ENCODE results near the gene RPL13A.

RPL13A gene

DNA sequence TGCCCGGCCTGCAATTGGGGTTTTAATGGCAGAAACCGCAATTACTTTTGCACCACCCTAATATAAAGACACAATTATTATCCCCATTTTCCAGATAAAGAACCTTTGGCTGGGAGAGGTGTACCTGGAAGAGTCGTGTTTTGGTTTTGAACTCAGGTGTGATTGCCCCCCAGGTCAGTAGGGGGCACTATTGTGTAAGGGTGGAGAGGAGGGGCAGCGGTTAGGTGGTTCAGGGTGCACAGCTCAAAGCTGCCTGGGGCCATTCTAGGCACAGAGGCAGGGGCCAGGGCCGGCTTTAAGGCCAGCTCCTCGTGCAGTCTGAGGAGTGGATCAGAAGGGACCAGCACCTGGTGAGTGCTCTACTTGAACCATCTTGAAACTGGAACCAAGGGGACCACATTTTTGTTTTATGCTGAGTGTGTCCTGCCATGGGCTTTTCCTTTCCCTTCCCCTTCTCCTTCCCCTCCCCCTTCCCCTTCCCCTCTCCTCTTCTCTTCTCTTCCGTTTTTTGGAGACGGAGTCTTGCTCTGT lies 19.2 kb downstream of the RPL13A start:
- DNase-seq (ENCODE audit: low spot score): peak; percentile 82

- DNase-seq (ENCODE audit: low spot score): no peak
These were observed 20.5 kb downstream of the RPL13A start for GRCh38 chr19:49507803-49508494.

GRCh38 chr19:49512970-49513745 lies 25.8 kb downstream of the RPL13A start:
- DNase-seq (ENCODE audit: low spot score): no peak

DNA sequence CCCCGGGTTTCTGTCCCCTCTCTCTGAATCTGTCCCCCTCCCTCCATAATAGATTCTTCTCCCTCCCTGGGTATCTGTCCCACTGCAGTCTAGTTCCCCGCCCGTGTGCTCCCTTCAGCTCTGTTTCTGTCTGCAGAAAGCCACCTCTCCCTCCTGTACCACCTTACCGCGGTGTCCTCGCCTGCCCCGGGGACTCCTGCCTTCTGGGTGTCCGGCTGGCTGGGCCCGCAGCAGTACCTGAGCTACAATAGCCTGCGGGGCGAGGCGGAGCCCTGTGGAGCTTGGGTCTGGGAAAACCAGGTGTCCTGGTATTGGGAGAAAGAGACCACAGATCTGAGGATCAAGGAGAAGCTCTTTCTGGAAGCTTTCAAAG lies 26.3 kb downstream of the RPL13A start:
- no peak for DNase-seq (ENCODE audit: low spot score)

- no peak for DNase-seq (ENCODE audit: low spot score)
These were observed 26.7 kb downstream of the RPL13A start for GRCh38 chr19:49514151-49514550.

DNA sequence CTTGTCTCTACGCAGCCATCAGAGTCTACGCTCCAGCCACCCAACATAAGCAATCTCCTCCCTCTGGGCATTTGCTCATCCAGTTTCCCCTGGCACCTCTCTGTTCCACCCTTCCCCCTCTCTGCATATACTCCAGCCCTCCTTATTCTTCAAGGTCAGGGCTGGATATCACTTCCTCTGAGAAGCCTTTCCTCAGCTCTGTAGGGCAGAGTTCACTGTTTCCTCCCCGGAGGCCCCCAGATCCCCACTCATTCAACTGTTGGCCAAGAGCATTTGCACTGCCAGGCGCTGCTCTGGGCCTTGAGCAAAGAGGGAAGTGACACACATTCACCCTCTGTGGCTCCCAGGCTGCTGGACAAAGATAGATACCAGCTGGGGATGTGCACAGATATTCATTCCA lies 28.4 kb downstream of the RPL13A start:
- DNase-seq (ENCODE audit: low spot score): no peak

GRCh38 chr19:49518033-49518432 lies 30.6 kb downstream of the RPL13A start:
- no peak for DNase-seq (ENCODE audit: low spot score)

DNA sequence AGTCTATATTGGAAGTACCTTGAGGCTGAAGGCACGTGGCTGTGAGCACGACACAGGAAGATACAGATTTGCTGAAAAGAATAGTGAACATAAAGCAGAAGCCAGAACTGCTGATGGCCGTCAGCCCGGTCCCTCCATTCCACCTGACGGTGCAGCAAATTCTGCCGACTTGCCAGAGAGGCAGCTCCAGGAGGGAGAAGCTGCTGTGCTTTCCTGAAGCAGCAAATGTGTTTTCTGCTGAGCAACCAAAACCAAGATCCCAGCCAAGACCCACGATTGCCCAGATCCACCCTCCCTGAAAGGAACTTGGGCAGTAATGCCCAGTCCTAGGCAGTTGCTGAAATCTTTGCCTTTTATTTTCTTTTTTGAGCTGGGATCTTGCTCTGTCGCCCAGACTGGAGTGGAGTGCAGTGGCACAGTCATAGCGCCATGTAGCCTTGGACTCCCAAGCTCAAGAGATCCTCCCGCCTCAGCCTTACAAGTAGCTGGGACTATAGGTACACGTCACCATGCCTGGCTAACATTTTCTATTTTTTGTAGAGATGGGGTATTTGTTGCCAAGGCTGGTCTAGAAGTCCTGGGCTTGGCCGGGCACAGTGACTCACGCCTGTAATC lies 33.4 kb downstream of the RPL13A start:
- DNase-seq (ENCODE audit: low spot score): no peak

DNA sequence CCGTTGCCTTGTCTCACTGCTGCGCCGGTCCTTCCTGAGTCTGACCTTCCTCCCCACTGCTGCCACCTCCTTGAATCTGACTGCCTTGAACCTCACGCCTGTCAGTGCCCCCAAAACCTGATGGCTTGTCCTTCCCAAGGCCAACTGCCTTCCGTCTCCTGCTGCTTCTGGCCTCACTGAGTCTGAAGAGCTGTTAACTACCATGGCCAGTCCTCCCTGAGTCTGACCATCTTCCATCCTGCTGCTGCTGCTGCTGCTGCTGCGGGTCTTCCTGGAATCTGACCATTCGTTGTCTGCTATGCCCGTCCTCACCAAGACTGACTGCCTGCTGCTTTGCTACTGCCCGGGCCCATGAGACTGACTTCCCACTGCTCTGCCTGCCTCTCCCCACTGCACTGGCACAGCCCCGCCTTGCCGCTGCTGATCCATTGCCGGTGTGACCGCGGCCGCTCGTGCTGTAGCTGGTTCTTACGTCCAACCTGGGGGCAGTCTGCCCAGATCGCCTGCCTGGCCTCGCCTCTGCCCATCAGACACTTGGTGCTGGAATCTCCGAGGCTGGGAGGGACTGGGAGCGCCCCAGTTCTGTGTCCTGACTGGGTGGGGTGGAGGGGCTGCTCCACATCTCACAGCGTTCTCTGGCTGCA lies 37.5 kb downstream of the RPL13A start:
- no peak for DNase-seq (ENCODE audit: low spot score)

GRCh38 chr19:49528211-49528771 lies 40.9 kb downstream of the RPL13A start:
- DNase-seq (ENCODE audit: low spot score): no peak

DNA sequence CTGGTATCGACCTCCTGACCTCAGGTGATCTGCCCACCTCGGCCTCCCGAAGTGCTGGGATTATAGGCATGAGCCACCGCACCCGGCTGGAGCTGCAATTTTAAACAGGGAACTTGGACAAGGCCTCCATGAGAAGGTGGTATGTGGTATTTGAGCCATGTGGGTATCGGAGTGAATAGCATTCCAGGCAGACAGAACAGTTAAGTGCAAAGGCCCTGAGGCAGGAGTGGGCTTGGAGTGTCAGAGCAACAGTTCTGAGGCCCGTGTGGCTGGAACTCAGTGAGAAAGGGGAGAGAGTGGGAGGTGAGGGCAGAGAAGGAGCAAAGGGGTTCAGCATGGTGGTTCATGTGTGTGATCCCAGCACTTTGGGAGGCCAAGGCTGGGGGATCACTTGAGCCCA lies 43.3 kb downstream of the RPL13A start:
- DNase-seq (ENCODE audit: low spot score): no peak

GRCh38 chr19:49533551-49534488 lies 46.4 kb downstream of the RPL13A start:
- peak; percentile 63 for DNase-seq (ENCODE audit: low spot score)

DNA sequence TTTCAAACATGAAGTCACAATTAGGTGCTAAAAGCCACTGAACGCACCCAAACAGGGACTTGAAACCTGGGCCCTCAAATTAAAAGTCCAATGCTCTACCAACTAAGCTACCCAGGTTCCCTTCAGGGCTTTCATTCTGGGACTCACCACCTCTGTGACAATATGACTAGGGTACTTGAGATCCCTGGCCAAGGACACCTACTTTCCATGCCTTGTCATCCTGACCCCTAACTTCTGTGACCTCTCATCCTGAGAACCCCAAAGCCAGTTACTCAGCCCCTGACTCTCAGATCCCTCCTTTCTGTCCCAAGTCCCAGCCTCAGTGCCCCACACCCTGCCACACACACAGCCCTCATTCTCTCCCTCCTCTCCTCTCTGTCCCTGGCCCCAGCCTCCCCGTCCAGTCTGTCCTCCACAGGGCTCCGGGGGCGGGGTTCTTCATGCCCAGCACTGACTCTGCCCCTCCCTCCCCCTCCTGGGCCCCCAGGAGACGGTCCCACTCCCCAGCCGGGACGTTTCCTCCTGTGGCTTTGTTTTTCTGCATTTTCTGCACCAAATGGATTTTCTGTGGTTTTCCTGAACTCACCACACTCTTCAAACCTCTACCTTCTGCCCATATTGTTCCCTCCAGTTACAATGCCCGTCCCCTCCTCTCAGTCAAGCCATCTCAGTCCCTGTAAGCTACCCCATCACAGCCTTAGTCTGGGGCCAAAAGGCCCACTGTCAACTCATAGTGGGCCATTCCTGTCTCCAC lies 47.4 kb downstream of the RPL13A start:
- no peak for DNase-seq (ENCODE audit: low spot score)

DNA sequence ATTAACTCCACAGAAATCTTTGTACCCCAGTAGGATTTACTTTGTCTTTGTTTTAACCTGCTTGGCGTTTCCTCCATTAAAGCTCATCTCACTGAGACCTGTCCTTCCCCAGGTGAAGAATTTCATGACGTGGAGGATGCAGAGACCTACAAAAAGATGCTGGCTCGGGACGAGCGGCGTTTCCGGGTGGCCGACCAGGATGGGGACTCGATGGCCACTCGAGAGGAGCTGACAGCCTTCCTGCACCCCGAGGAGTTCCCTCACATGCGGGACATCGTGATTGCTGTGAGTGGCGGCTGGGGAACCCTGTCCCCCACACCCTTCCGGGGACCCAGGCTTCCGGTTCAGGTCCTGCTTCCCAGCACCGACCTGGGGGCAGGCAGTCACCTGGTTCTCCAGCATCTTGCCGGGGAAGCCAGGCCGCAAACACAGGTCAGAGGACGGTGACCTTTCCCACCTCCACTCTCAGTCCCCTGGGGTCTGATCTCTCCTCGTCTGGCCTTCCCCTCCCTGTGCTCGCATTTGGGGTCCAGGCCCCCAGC lies 49.6 kb downstream of the RPL13A start:
- DNase-seq (ENCODE audit: low spot score): no peak

GRCh38 chr19:49538643-49539042 lies 51.2 kb downstream of the RPL13A start:
- no peak for DNase-seq (ENCODE audit: low spot score)

- DNase-seq (ENCODE audit: low spot score): no peak
These were observed 52.0 kb downstream of the RPL13A start for GRCh38 chr19:49539192-49539952.
